NCI-H524 (cell line): Measurements from ENCODE around the gene LIMD2.

Experiments
- DNase-seq, 2 experiments: peaks; one replicate each; lab custom pipeline; 2025; lab: John Stamatoyannopoulos, UW

LIMD2 gene

DNA sequence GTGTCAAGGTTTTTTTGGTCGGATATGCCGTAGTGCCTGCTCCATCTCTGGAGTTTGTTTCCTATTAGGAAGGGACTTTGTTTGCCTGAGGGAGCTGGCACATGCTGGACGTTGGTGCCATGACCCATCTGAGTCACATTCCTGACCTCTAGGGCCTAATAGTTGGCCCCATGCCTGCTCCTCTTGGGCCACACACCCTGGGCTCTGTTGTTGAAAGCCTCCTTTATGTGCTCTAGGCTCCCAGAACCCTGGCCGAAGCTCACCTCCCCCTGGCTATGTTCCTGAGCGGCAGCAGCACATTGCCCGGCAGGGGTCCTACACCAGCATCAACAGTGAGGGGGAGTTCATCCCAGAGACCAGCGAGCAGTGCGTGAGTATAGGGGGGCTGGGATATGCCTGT, 18.4 kb downstream of the LIMD2 start:
- no peak for DNase-seq

DNA sequence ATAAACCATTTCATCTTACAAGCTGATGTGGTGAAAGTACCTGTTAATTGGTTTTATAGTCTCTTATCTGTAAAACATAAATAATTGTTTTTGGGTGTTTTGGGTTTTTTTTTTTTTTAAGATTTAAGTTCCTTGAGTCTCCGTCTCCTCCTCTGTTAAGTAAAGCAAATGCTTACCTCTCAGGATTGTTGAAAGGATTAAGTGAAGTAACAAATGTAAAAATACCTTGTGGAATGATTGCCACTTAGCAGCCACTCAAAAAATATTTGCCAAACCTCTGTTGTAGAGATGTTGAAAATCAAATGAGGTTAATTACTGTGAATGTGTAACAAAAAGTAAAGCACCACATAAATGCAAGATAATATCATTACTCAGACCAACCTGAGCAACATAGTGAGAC, 19.2 kb downstream of the LIMD2 start:
- DNase-seq = no peak

DNA sequence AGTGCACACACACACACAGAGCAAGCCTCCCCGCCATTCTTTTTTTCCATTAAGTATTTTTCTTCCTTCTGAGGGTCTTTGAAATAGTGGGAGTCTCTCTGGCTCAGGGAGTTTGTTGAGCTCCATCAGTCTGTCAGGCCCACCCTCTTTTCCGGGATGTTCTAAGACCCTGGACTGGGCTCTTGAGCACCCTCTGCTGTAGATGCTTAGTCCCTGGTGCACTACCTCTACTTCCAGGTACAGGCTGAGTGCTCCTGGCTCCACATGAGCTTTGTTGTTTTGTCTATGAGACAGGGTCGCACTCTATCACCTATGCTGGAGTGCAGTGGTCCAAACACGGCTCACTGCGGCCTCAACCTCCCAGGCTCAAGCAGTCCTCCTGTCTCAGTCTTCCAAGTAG, 20.7 kb downstream of the LIMD2 start:
- DNase-seq = no peak

DNA sequence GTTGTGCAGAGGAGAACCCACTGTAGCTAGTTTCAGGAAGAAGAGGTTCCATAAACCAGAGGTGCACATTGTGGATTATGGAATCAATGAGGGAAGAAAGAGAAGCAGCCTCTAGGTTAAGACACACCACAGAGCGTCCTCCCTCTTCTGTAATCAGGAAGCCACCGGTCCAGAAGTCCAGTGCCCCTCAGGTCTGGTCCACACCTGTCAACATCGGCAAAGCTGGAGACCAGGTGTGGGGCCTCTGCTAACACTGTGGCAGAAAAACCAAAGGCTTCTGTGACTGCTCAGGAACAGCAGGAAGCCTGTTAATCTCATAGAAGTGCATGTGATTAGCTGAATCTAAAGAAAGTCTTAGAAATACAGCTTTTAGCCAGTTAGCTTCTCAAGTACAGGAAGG, 23.3 kb downstream of the LIMD2 start:
- peak; percentile 74 to 90 for DNase-seq

DNA sequence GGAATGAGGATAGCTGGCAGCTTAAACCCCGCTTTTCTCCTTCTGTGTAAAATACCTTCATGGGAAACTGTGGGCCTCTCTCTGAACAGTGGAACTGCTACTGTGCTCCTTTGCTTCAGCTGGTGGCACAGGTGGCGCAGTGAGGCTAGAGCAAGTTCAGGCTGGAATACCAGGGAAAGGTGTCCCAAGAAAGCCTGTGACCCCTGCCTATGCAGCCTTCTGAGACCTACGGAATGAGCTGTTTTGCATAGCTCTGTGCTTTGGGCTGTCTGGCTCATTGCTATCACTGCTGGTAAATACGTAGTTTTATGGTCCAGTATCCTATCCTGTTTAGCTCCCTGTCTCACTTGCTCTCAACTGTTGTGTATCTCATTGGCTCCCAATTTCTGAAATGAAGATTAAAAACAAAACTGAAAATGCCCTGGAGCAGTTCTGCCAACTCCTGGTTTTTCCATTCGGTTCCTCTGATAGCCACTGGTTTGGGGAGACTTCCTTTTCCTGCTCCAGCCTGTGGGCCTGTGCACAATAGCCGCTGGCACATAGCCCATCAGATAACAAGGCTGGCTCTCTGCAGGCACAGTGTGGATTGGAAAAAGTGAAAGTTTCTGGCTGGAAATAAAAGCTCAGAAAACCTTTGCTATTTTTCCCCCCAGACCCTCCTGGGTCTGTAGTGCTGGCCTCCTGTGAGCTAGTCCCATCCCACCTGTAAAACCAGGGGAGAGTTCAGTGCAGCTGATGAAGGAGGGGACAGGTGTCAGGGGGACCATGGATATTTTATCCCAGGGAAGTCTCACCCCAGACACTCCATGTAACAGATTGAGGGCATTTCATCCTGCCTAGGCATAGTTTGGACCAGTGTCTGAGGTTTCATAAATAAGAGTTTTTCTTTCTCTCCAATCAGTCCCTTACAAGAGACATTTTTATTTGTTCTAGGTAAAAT, 24.0 kb downstream of the LIMD2 start:
- peak; percentile 23 to 44 for DNase-seq

DNA sequence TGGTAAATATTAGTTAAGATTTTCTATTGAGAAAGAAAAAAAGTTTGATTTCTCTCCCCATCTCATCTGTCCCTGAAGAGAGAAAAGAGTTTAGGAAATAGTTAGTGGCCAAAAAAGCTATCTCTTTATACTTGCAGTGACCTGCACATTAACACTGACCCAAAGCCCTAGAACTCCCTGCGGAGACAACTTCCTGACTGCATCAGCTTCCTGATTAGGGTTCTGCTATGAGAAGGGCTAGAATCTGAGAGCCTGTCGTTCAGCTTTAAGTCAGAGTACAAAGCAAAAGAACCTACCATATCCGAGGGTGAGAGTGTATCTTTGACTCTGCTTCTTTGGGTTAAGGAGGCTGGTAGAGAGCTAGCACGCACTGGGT, 24.7 kb downstream of the LIMD2 start:
- DNase-seq = no peak

DNA sequence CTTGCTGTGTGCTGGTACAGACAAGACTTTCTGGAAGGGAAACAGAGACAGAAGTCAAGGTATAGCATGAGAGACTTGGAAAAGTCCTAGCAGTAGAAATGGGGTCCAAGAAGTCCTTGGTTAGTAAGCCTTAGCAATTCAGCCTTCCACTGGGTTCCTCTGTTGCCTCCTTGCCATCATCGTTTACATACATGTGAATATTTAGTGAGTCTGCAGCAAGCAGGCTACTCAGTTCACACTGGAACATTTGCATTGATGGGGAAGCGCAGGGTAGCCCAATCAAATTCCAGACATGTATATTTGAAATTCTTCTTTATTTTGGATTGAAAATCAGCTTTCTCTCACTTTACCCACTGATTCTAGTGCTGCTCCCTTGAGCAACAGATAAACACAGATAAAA, 27.1 kb downstream of the LIMD2 start:
- DNase-seq = no peak

DNA sequence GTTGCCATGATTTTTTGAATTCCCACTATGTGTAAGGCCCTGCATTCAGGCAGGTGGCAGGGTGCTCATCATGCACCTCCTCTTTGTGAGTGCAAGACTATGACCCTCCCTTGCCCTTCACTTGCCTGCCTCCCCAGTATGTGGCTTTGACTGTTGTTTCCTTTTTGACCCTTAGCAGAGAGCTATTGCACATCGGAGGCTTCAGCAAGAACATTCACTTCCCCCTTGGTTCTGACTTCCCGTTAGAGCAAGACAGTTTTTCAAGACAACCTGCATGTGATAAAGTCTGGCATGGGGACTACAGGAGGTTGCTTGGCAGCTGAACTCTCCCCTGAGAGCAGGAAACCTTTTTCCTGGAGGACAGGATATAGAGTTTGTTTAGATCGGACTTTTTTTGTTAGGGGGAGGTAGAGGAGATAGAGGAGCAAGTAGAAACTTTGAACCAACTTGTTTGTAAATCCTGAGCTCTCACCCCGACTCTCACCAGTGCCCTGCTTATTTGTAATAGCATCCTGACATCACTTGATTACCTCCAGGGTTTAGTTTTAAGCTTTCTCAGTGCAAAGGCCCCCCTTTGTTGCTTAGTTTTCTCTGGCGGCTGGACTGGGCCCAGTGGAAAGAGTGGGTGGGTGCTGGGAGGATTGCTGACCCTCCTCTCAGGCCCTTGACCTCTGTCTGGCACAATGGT, 34.3 kb downstream of the LIMD2 start:
- no peak for DNase-seq

DNA sequence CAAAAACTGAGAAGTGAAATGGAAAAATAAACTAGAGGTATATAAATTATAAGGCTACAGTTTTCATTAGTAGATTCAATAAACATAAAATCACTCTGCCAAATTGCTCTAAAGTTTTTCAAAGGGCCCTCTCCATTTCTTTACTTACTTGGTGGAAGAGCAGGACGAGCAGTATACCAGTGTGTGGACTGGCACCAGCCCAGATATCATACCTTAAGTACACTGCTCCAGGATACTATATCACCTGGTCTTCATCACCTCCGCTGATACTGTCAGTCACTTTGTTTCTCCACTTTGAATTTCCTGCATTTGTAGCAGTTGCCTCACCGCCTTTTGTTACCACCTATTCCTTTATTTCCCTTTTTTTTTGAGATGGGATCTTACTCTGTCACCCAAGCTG, 40.1 kb downstream of the LIMD2 start:
- DNase-seq = no peak

DNA sequence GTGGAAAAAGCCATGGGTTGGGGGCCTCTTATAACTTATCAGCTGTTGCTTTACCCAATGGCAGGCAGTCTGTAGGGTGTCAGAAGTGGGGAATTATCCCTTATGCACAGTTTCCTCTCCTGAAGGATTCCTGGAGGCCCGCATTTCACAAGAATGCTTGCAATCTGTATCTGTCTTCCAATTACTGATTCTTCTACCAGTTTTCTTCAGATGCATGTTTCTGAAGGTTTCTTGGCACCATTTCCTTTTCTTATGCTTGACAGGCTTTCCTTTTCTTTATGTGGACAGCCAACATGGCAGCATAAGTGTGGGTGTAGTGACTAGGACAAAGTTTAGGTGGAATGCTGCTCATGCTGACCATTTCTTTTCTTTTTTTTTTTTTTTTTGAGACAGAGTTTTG, 41.6 kb downstream of the LIMD2 start:
- DNase-seq = no peak

DNA sequence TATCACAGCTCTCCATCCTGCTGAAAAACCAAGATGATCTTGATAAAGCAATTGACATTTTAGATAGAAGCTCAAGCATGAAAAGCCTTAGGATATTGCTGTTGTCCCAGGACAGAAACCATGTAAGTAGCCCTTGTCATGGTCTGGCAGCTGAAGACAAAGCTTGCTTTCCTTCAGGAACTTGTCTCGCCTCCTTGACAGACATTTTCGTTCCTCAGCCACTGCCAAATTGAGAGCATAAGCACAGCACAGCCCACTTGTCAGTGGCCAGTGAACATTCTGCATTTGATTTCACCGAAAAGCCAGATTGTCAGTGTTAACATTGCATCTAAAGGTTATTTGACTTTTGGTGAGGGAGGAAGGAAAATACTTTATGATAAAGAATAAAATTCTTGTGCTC, 42.1 kb downstream of the LIMD2 start:
- no peak for DNase-seq

DNA sequence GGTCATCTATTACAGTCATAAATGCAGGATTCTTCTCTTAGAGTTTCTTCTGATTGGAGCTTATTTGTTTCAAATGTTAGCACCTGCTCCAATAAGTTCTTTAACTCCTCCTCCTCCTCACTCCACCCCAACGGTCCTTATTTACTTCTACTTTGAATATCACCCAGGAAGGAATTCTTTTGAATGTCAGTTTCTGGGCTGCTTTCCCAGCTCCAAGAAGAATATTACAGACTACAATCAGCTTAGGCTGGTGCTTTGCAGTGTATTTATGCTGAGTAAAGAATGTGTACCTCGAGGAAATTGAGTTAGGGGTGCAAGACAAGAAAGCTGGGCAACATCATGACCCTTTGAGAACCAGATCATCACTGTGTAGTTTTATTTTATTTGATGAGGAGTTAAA, 46.9 kb downstream of the LIMD2 start:
- no peak for DNase-seq

DNA sequence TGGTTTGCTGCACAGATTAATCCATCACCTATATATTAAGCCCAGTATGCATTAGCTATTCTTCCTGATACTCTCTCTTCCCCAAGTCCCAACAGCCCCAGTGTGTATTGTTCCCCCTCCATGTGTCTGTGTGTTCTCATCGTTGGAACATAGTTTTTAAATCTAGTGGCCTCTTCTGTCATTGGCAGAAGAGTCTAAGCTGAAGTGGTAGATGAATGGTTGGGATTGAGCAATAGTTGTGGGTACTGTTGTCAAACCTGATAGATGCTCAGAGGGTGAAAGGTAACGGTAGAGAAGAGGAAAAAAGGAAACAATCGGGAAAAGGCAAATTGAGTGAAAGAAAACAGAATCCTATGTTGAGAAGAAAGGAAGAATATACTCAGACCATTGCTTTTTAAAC, 47.8 kb downstream of the LIMD2 start:
- no peak for DNase-seq

DNA sequence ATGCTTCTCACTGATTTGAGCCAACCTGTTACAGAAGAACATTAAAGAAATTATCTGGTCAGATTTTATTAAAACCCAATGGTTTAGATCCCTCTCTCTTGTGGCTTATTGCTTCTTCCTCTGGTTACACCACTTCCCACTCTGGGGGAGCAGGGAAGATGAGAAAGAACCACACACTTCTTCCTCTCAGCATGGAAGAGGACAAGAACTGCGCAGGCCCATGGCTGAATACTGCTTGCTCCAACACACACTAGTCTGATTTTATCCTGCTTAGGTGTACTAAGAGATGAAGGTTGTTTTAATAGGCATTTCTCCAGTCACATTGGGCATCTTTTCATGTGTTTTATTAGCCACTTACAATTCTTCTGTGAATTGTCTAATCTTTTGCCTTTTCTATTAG, 50.1 kb downstream of the LIMD2 start:
- no peak for DNase-seq

DNA sequence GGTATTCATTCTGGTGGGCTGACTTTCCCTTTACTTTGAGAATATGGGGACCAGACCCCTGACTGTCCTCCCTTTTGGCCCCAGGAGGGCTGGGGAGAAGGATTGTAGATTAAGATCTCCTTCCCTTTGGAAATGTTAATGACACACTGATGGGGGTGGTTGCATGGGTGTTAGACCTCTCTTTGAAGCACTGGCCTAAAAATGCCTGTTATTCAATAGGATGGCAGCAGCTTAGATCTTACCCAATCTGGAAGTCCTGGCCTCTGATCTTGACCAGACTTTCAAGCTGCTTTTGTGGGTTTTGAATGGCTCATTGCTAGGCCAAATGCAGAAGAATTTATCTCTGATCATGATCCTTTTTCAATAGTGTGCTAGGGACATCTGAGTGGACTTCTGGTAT, 52.0 kb downstream of the LIMD2 start:
- DNase-seq = no peak

DNA sequence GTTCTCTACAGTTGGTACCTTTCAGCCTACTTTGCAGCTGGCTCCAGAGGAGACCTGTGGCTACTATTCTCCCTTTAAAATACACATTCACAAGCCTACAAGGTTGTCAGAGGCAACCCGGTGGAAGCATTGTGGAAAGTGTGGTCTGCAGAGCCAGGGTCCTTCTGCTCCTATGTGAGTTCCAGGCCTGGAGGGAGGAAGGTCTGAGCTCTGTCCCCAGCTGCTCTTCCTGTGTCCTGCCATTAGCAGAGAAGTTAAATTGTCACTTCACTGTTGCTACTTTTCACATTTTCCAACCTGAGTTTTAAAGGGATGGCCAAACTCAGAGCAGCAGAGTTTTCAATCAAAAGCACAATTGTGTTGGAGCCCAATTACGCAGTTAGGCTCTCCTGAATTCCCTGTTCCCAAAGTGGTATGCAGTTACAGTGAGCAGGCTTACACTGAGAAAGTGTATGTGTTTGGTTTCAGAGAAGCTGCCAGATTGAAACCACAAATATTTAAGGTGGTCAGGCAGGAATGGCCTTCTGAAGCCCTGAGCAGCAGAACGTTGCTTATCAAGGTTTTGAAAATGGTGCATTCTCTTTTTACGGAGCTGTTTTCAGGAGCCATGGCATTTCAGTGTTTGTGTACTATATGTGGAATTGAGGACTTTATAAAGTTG, 52.7 kb downstream of the LIMD2 start:
- no peak for DNase-seq

DNA sequence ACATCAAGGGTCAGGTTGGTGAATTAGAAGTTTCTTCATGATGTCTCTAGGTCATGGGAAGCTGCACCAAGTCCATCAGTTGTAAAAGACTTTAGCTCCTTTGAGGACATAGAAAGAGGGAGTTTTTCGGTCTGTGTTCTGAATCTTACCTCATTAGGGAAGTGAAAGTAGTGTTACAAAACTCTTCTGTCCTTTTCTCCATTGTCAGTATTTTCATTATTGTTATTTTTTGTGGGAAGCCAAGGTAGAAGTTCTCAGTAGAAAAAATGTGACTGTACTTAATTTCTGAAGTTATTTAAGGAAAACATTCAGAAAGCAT, 53.5 kb downstream of the LIMD2 start:
- DNase-seq = no peak
